ENCODE data around the gene SIGLEC12. TPM values are rescaled to one million over a fixed set of nuclear protein-coding genes. Genes with fewer than 3 reads are reported as not detected.
A peak's percentile ranks its signal among the peaks of the same experiment; 100 is the strongest.

SIGLEC12 gene
- total and polyA plus RNA-seq, 9 of the 15 experiments (the other 6 are each of a cell fraction or from before 2014, with no cell fraction given): 0.08 to 1.3 (median 0.54) TPM

GRCh38 chr19:51473009-51473707 is 28.4 kb downstream of the SIGLEC12 start (continued):
- TF ChIP-seq ZNF318 (IDR thresholded peaks at IDR 0.05; ENCODE audit: borderline replicate concordance in 1 of 2, low read depth in 1 of 2): no peak
- no peak for TF ChIP-seq ZBTB49 (CRISPR knock-in tag; IDR thresholded peaks at IDR 0.05; ENCODE audit: borderline replicate concordance)
- TF ChIP-seq MECOM (CRISPR knock-in tag; IDR thresholded peaks at IDR 0.05): no peak
- peak; percentile 79 for TF ChIP-seq ZNF592 (IDR thresholded peaks at IDR 0.05)
- peak; percentile 80; the same call in 1 of the 2 replicates for TF ChIP-seq CC2D1A (IDR thresholded peaks at IDR 0.05)
- no peak for TF ChIP-seq ZBTB26 (CRISPR knock-in tag; IDR thresholded peaks at IDR 0.05)
- no peak for TF ChIP-seq MAFK (IDR thresholded peaks at IDR 0.05; ENCODE audit: low read length)
- TF ChIP-seq ELK3 (CRISPR knock-in tag; IDR thresholded peaks at IDR 0.05): no peak
- TF ChIP-seq GABPB1 (CRISPR knock-in tag; IDR thresholded peaks at IDR 0.05): no peak

Data from K562 (cell line).